CD4-positive, alpha-beta T cell (primary cell): ENCODE data around the gene ZNF277. TPM values are rescaled to one million over a fixed set of nuclear protein-coding genes. Genes with fewer than 3 reads are reported as not detected.

Source experiments
- ATAC-seq: fragments of 200-7000 bp; cut with Tn5 transposase; one replicate; pipeline ENCODE4 v1.10.0; 2022; ENCODE audit warnings: mild to moderate bottlenecking; ENCODE audit not compliant: poor library complexity
- CTCF ChIA-PET: fragments of 350-600 bp; sonication (Branson Sonifier 250); formaldehyde crosslinking; loops from one replicate; lab custom pipeline; 2021; ENCODE audit warnings: antibody characterized with exemption, inconsistent platforms; lab: Charles Lee
- POLR2A ChIA-PET: fragments of 350-600 bp; sonication (Branson Sonifier 250); formaldehyde crosslinking; loops from one replicate; lab custom pipeline; 2021; ENCODE audit warnings: antibody characterized with exemption, inconsistent platforms; lab: Charles Lee
- DNase-seq, 14 experiments: peaks; one replicate each; pipeline ENCODE4 v3.0.0-alpha.2; 2013 to 2020; ENCODE audit warnings: mixed read lengths in 2 of 14
- H3K27ac ChIP-seq, 2 donors: one replicate each; pipeline versions ENCODE4 v1.5.1 to v1.7.0; 2013; ENCODE audit warnings: low read length in 2 of 2, low read depth in 1 of 2, mild to moderate bottlenecking in 1 of 2
- H3K27me3 ChIP-seq, 2 experiments: 1 replicate in 1 of 2; 2 replicates in 1 of 2; pipeline versions ENCODE4 v1.6.1 to v1.7.0; 2013; ENCODE audit warnings: low read length in 2 of 2, control low read depth in 1 of 2, mild to moderate bottlenecking in 1 of 2, moderate library complexity in 1 of 2; ENCODE audit not compliant: insufficient read depth in 2 of 2, control insufficient read depth in 1 of 2
- H3K36me3 ChIP-seq: one replicate; pipeline ENCODE4 v1.6.1; 2013; ENCODE audit warnings: low read length, control low read depth; ENCODE audit not compliant: insufficient read depth
- H3K4me1 ChIP-seq: one replicate; pipeline ENCODE4 v1.6.1; 2013; ENCODE audit warnings: low read length, control low read depth; ENCODE audit not compliant: insufficient read depth
- H3K4me3 ChIP-seq: one replicate; pipeline ENCODE4 v1.5.1; 2013; ENCODE audit warnings: mild to moderate bottlenecking, low read length, moderate library complexity
- H3K9me3 ChIP-seq, 2 experiments: 1 replicate in 1 of 2; 2 replicates in 1 of 2; pipeline versions ENCODE4 v1.6.1 to v1.7.0; 2013; ENCODE audit warnings: low read length in 2 of 2, mild to moderate bottlenecking in 2 of 2, control low read depth in 1 of 2, moderate library complexity in 1 of 2; ENCODE audit not compliant: control insufficient read depth in 1 of 2, insufficient read depth in 1 of 2
- H3K27ac Mint-ChIP-seq: one replicate; pipeline ENCODE4 v1.8.0; 2020; ENCODE audit warnings: mixed read lengths
- H3K27me3 Mint-ChIP-seq: one replicate; pipeline ENCODE4 v1.8.0; 2021; ENCODE audit warnings: mixed read lengths
- H3K36me3 Mint-ChIP-seq: one replicate; pipeline ENCODE4 v1.8.0; 2021; ENCODE audit warnings: low read depth, mixed read lengths
- H3K4me1 Mint-ChIP-seq: one replicate; pipeline ENCODE4 v1.8.0; 2021; ENCODE audit warnings: low read depth, mixed read lengths
- H3K4me3 Mint-ChIP-seq: one replicate; pipeline ENCODE4 v1.8.0; 2020; ENCODE audit warnings: mild to moderate bottlenecking, mixed read lengths
- H3K9me3 Mint-ChIP-seq: one replicate; pipeline ENCODE4 v1.8.0; 2020; ENCODE audit warnings: mixed read lengths
- intact Hi-C, 2 experiments: fragments of 100-400 bp; cut with DNase I in 1 of 2; cut with micrococcal nuclease in 1 of 2; formaldehyde crosslinking; loops; one replicate each; pipeline versions ENCODE4 v1.15.1 to v1.9.0; 2023 to 2025; cut with DNase I, micrococcal nuclease
- total RNA-seq, 174 experiments: library from RNA in 2 of 174; stranded (reverse) in 2 of 174; gene quantifications; one replicate each; pipeline ENCODE4 v1.2.3 and lab custom pipeline; 2021 to 2026
- TF ChIP-seq, protein P1 (sequence below): fragments of 200-600 bp; IDR thresholded peaks from one replicate; pipeline ENCODE4 v1.8.0; 2022; ENCODE audit warnings: antibody characterized with exemption, mild to moderate bottlenecking

ZNF277 gene
- total RNA-seq, 2 experiments from 2014 or later, result 21.6 to 22.5 TPM

GRCh38 chr7:112223310-112223709 is 16.8 kb downstream of the ZNF277 start:
- Mint-ChIP-seq H3K27me3 (no peaks in the 10 kb centered on the region), H3K27ac (no peak overlapping the region), H3K4me3 (no peak overlapping the region), H3K4me1 (peaks cover 49% of the 10 kb centered on the region), H3K36me3 (peaks cover 28% of the 10 kb centered on the region), H3K9me3 (no peaks in the 10 kb centered on the region)
- CTCF ChIA-PET, result no interaction called here
- POLR2A ChIA-PET, result no interaction called here
- ATAC-seq (no peak), DNase-seq (no peak)
- Histone ChIP-seq H3K4me1 (no peaks in the 10 kb centered on the region), H3K27ac (no peak overlapping the region), H3K27me3 (no peaks in the 10 kb centered on the region), H3K36me3 (peaks cover 6% of the 10 kb centered on the region), H3K9me3 (no peaks in the 10 kb centered on the region), H3K4me3 (no peak overlapping the region)
- intact Hi-C loops, result no loop called here
- TF ChIP-seq, protein P1, sequence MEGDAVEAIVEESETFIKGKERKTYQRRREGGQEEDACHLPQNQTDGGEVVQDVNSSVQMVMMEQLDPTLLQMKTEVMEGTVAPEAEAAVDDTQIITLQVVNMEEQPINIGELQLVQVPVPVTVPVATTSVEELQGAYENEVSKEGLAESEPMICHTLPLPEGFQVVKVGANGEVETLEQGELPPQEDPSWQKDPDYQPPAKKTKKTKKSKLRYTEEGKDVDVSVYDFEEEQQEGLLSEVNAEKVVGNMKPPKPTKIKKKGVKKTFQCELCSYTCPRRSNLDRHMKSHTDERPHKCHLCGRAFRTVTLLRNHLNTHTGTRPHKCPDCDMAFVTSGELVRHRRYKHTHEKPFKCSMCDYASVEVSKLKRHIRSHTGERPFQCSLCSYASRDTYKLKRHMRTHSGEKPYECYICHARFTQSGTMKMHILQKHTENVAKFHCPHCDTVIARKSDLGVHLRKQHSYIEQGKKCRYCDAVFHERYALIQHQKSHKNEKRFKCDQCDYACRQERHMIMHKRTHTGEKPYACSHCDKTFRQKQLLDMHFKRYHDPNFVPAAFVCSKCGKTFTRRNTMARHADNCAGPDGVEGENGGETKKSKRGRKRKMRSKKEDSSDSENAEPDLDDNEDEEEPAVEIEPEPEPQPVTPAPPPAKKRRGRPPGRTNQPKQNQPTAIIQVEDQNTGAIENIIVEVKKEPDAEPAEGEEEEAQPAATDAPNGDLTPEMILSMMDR, result no peak

DNA sequence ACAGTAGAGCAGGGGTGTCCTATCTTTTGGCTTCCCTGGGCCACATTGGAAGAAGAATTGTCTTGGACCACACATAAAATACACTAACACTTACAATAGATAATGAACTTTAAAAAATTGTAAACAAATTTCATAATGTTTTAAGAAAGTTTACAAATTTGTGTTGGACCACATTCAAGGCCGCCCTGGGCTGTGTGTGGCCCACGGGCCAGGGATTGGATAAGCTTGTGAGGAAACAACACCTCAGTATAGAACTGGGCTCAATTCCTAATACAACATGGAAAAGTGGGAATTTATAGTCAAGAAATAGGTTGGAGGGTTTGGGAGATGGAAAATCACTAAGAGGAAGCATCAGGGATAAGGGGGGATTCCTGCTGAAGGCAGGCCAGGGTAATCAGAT is 17.7 kb downstream of the ZNF277 start:
- Mint-ChIP-seq H3K27ac (no peak overlapping the region), H3K4me3 (no peak overlapping the region), H3K9me3 (no peaks in the 10 kb centered on the region), H3K4me1 (peaks cover 49% of the 10 kb centered on the region), H3K36me3 (peaks cover 20% of the 10 kb centered on the region), H3K27me3 (no peaks in the 10 kb centered on the region)
- ATAC-seq (no peak), DNase-seq (no peak)
- TF ChIP-seq, protein P1, result no peak
- Histone ChIP-seq H3K4me3 (no peak overlapping the region), H3K27me3 (no peaks in the 10 kb centered on the region), H3K36me3 (peaks cover 6% of the 10 kb centered on the region), H3K4me1 (no peaks in the 10 kb centered on the region), H3K27ac (no peak overlapping the region), H3K9me3 (no peaks in the 10 kb centered on the region)
- ChIA-PET CTCF (no interaction called here), POLR2A (no interaction called here)
- intact Hi-C loops, result no loop called here

- no peak overlapping the region for H3K4me3 Mint-ChIP-seq
- DNase-seq (no peak), ATAC-seq (no peak)
- TF ChIP-seq, protein P1, result no peak
- Histone ChIP-seq H3K27me3 (no peaks in the 10 kb centered on the region), H3K27ac (no peak overlapping the region), H3K36me3 (peaks cover 6% of the 10 kb centered on the region), H3K4me1 (no peaks in the 10 kb centered on the region), H3K9me3 (no peaks in the 10 kb centered on the region), H3K4me3 (no peak overlapping the region)
- no peaks in the 10 kb centered on the region for H3K9me3 Mint-ChIP-seq
- no peak overlapping the region for H3K27ac Mint-ChIP-seq
- CTCF ChIA-PET, result no interaction called here
- H3K4me1 Mint-ChIP-seq, result peaks cover 53% of the 10 kb centered on the region
- no peaks in the 10 kb centered on the region for H3K27me3 Mint-ChIP-seq
- intact Hi-C loops, result no loop called here
- POLR2A ChIA-PET, result no interaction called here
- H3K36me3 Mint-ChIP-seq, result peaks cover 24% of the 10 kb centered on the region
These were observed 18.5 kb downstream of the ZNF277 start for GRCh38 chr7:112225006-112225405.
